ENCODE data around the gene HDHD3. TPM values are rescaled to one million over a fixed set of nuclear protein-coding genes. Genes with fewer than 3 reads are reported as not detected.

HDHD3 gene
- total RNA-seq, 1 experiment from 2014 or later: 10.1 TPM

DNA sequence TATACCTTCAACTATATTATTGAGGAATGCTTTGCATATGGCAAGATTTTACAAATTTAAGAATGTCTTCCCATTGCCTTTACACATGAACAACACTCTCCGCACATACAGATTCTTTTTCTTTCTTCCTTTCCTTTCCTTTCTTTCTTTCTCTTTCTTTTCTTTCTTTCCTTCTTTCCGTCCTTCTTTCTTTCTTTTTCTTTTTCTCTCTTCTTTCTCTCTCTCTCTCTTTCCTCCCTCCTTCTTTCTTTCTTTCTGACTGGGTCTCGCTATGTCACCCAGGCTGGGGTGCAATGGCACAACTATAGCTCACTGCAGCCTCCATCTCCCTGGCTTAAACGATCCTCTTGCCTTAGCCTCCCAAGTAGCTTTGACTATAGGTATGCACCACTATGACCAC lies 50.6 kb downstream of the HDHD3 start:
- Mint-ChIP-seq H3K9me3 (ENCODE audit: unreplicated experiment) (no peaks in the 10 kb centered on the region), H3K27ac (ENCODE audit: low read depth, unreplicated experiment) (no peak overlapping the region), H3K27me3 (ENCODE audit: insufficient read depth, unreplicated experiment) (no peaks in the 10 kb centered on the region), H3K4me3 (ENCODE audit: unreplicated experiment) (no peak overlapping the region), H3K36me3 (ENCODE audit: insufficient read depth, unreplicated experiment) (peaks cover 7% of the 10 kb centered on the region), H3K4me1 (ENCODE audit: insufficient read depth, unreplicated experiment) (peaks cover 4% of the 10 kb centered on the region)
- ChIA-PET CTCF (interaction anchor here (0.5 to 0.8 kb wide), 4 partner anchors 14 to 149 kb away, joined by 3 read pairs; no protein-coding TSS in a partner anchor), POLR2A (interaction anchor here (1.5 kb wide), 1 partner anchor 84 kb away, joined by 5 read pairs; the partner anchor contains the start of genes C9orf43 and POLE3)
- no peak for TF ChIP-seq CTCF (IDR thresholded peaks at IDR 0.05; ENCODE audit: unreplicated experiment)
- no peak for DNase-seq (ENCODE audit: unreplicated experiment)
- intact Hi-C loops (cut with micrococcal nuclease): no loop called here
- no TSS peak for BruUV-seq (replicated peaks)

Other genes starting within 250 kb of the HDHD3 start
- 14.9 and 16.1 TPM in 2 replicates for gene SLC31A2, start 226.0 kb downstream of the HDHD3 start, total RNA-seq (2022)
- gene FKBP15, start 155.7 kb downstream of the HDHD3 start, total RNA-seq (2022): 32.2 and 32.6 TPM in 2 replicates
- 56.3 and 69.4 TPM in 2 replicates for gene SLC31A1, start 155.4 kb downstream of the HDHD3 start, total RNA-seq (2022)
- gene CDC26, start 101.4 kb downstream of the HDHD3 start, total RNA-seq (2022): 51.6 and 64.8 TPM in 2 replicates
- 35.6 and 37.3 TPM in 2 replicates for gene PRPF4, start 101.3 kb downstream of the HDHD3 start, total RNA-seq (2022)
- not detected in 2 replicates for gene RNF183, start 73.6 kb downstream of the HDHD3 start, total RNA-seq (2022)
- 2.3 and 2.9 TPM in 2 replicates for gene WDR31, start 36.7 kb downstream of the HDHD3 start, total RNA-seq (2022)
- gene BSPRY, start 27.4 kb downstream of the HDHD3 start, total RNA-seq (2022): 0.17 and 0.21 TPM in 2 replicates
- 6.6 and 7.8 TPM in 2 replicates for gene ALAD, start 24.3 kb upstream of the HDHD3 start, total RNA-seq (2022)
- 51.8 and 54.0 TPM in 2 replicates for gene POLE3, start 33.7 kb upstream of the HDHD3 start, total RNA-seq (2022)
- gene C9orf43, start 33.8 kb upstream of the HDHD3 start, total RNA-seq (2022): 0.84 and 1.1 TPM in 2 replicates
- 32.1 and 34.8 TPM in 2 replicates for gene RGS3, start 86.7 kb upstream of the HDHD3 start, total RNA-seq (2022)